IMR-90 (cell line): ENCODE data around the gene MT1X.
"Not testable (repeated sequence)": the region's sequence is repeated elsewhere in the genome, so short reads cannot be mapped to it uniquely, and the experiment has no call there.

ENCODE experiments used
- CTCF ChIP-seq: conservative IDR thresholded peaks from 2 replicates; pipeline ENCODE4 v1.5.1; 2012; ENCODE audit warnings: mild to moderate bottlenecking, low read depth, low read length, improper control_type of control experiment
- ELK1 ChIP-seq: fragments of 150-350 bp; IDR thresholded peaks from 2 replicates; pipeline ENCODE4 v1.6.1; 2016; ENCODE audit warnings: low read depth, mild to moderate bottlenecking, low read length, moderate library complexity, borderline replicate concordance
- FOS ChIP-seq: fragments of 150-350 bp; IDR thresholded peaks from 2 replicates; pipeline ENCODE4 v1.6.1; 2016; ENCODE audit warnings: low read depth, low read length
- MAFK ChIP-seq: IDR thresholded peaks from 2 replicates; pipeline ENCODE4 v1.6.1; 2012; ENCODE audit warnings: low read depth, low read length, improper control_type of control experiment
- MAZ ChIP-seq: IDR thresholded peaks from 2 replicates; pipeline ENCODE4 v1.6.1; 2012; ENCODE audit warnings: low read depth, mild to moderate bottlenecking, low read length, improper control_type of control experiment, moderate library complexity, borderline replicate concordance
- NFE2L2 ChIP-seq: fragments of 150-350 bp; IDR thresholded peaks from 2 replicates; pipeline ENCODE4 v1.6.1; 2016; ENCODE audit warnings: low read depth, mild to moderate bottlenecking, low read length
- POLR2A ChIP-seq: IDR thresholded peaks from 2 replicates; pipeline ENCODE4 v1.6.1; 2012; ENCODE audit warnings: mild to moderate bottlenecking, low read depth, low read length
- RAD21 ChIP-seq: IDR thresholded peaks from 2 replicates; pipeline ENCODE4 v1.6.1; 2012; ENCODE audit warnings: low read length, improper control_type of control experiment
- RCOR1 ChIP-seq: IDR thresholded peaks from 2 replicates; pipeline ENCODE4 v1.6.1; 2012; ENCODE audit warnings: mild to moderate bottlenecking, low read length, improper control_type of control experiment; ENCODE audit not compliant: insufficient replicate concordance
- RFX5 ChIP-seq: IDR thresholded peaks from 2 replicates; pipeline ENCODE4 v1.8.0; 2012; ENCODE audit warnings: low read depth, mild to moderate bottlenecking, low read length, moderate library complexity

- not testable (repeated sequence) for TF ChIP-seq CTCF, RCOR1, ELK1, POLR2A, FOS, NFE2L2, RAD21, MAFK, MAZ, RFX5
Measured at GRCh38 chr16:56674570-56674969, 7.7 kb upstream of the MT1X start.
